HG02840 (cell line): ENCODE data around the gene USP6.
A peak's percentile ranks its signal among the peaks of the same experiment; 100 is the strongest.
"Not testable (repeated sequence)": the region's sequence is repeated elsewhere in the genome, so short reads cannot be mapped to it uniquely, and the experiment has no call there.

Source experiments
- ATAC-seq: cut with Tn5 transposase; IDR thresholded peaks from one replicate; pipeline ENCODE4 v1.9.1; 2021; ENCODE audit warnings: mild to moderate bottlenecking, moderate library complexity, moderate number of reproducible peaks; ENCODE audit not compliant: unreplicated experiment, low FRiP score

USP6 gene

GRCh38 chr17:5115673-5116651 lies at the start of gene USP6:
USP6 (plus strand) TSS chr17:5116032; CDS start chr17:5130368, 14,336 bp downstream.
- ATAC-seq = no peak

DNA sequence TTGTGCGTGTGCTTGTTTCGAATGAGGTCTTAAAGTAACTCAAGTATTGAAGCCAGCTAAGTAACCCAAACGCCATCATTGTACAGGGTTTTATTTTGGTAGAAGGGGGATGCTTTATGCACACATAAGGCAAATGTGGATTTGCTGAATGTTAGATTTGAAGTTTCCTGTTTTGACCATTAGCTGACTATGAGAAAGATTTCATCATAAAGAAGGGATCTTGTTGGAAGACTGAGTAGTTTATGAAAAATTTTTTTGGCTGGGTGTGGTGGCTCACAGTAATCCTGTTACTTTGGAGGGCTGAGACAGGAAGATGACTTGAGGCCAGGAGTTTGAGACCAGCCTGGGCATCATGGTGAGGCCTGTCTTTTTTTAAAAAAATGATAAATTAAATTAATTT lies 47.6 kb upstream of the USP6 start:
- ATAC-seq = no peak

- ATAC-seq = no peak
Measured at GRCh38 chr17:5069724-5070123, 46.1 kb upstream of the USP6 start.

GRCh38 chr17:5075472-5075871 lies 40.4 kb upstream of the USP6 start:
- not testable (repeated sequence) for ATAC-seq

DNA sequence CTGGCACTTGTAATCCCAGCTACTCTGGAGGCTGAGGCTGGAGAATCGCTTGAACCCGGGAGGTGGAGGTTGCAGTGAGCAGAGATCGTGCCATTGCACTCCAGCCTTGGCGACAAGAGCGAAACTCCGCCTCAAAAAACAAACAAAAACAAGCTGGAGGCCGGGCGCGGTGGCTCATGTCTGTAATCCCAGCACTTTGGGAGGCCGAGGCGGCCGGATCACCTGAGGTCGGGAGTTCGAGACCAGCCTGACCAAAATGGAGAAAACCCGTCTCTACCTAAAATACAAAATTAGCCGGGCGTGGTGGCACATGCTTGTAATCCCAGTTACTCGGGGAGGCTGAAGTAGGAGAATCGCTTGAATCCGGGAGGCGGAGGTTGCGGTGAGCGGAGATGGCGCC lies 38.6 kb upstream of the USP6 start:
- not testable (repeated sequence) for ATAC-seq

DNA sequence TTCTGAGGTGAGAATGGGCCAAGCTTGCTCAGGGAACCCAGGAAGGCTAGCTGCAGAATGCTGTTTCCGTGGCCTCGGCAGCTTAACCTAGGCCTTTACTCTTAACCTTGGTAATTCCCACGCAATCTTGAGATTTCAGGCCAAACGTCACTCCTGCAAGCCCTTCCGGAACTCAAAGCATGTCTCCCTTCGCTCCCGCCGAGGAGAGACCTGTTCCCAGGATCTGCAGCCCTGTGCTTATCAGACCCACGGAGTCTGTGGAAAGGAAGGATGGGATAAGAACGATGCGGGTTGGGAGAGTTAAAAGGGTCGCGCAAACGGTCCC lies 38.1 kb upstream of the USP6 start:
- no peak for ATAC-seq

GRCh38 chr17:5078106-5079028 lies 37.5 kb upstream of the USP6 start, which contains the start of gene ZFP3:
ZFP3 (plus strand) TSS chr17:5078467; CDS start chr17:5091505, 13,038 bp downstream.
- ATAC-seq = peak; percentile 83

DNA sequence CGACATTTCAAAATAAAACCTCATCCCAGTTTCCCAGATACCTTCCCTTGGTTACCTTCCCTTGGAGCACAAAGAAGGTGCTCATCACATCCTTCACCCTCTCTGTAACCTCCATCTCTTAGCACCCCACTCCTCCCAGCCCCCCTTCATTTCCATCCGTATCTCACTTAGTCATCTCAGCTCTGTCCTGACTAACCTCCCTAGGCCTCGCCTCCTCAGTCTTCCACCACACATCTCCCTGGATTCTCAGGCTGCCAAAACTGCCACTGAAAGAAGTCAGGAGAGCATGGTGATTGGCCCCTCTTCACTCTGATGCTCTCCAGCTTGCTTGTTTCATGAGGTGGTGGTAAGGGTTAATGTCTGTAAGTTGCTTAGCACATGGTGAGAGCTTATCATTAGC lies 35.2 kb upstream of the USP6 start:
- ATAC-seq = no peak

DNA sequence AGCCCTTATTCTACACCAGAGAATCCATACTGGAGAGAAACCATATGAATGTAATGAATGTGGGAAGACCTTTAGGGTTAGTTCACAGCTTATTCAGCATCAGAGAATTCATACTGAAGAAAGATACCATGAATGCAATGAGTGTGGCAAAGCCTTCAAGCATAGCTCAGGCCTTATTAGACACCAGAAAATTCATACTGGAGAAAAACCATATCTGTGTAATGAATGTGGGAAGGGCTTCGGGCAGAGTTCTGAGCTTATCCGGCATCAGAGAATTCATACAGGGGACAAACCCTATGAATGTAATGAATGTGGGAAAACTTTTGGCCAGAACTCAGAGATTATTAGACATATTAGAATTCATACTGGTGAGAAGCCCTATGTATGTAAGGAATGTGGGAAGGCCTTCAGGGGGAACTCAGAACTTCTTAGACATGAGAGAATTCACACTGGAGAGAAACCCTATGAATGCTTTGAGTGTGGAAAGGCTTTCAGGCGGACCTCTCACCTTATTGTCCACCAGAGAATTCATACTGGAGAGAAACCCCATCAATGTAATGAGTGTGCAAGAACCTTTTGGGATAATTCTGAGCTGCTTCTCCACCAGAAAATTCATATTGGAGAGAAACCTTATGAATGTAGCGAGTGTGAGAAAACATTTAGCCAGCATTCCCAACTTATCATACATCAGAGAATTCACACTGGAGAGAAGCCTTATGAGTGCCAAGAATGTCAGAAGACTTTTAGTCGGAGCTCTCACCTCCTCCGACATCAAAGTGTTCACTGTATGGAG lies 23.4 kb upstream of the USP6 start:
- ATAC-seq = no peak

DNA sequence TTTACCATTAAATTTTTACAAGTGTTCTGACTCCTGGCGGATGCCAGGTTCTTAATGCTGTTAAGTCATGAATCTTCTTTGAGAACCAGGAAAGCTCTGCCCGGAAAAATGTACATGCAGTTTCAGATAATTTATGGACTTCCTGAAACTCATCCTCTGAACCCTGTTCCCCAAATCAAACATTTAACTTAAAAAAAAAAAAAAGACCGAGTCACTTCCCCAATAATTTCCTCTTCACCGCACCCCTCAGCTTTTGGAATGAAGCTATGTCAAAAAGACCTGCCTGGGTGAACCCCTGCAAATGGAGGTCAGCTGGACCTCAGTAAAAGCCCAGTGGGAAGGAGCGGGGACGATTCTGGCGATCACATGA lies 19.1 kb upstream of the USP6 start:
- no peak for ATAC-seq

- no peak for ATAC-seq
Measured at GRCh38 chr17:5097101-5097834, 18.6 kb upstream of the USP6 start.

DNA sequence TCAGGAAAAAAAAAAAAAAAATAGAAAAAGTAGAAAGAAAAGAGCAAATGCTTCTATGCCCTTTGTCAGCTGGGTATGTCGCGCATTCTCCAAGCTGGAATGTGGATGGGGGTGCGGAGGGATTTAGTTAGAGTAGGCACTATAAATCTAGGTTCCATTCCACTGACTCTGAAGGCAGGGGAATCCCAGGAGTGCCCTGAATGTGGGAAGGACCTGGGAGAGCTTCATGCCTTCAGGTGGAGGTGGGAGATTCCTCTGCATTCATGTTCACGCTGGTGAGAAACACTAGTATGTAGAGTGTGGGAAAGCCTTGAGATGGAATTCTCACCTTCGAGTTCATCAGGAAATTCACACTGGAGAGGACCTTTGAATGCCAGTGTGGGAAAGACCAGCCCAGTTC lies 16.6 kb upstream of the USP6 start:
- ATAC-seq = no peak

DNA sequence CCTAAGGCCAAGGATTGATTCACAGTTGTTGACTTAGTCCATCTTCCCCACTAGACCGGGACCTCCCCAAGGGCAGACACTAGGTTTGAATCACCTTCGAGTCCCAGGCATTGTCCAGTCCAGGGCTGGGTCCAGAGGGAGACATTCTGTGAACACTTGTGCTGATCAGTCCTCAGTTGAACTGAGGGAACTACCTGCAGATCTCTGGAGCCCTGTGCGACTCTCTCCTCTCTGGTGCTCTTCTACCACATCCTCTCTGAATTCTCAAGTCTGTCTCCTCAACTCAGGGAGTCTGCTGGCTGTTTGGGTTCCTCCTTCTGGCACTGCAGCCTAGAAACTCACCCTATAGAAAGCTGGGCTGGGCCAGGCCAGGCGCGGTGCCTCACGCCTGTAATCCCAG lies 15.0 kb upstream of the USP6 start:
- no peak for ATAC-seq

- no peak for ATAC-seq
Measured at GRCh38 chr17:5110816-5111215, 5.0 kb upstream of the USP6 start.

DNA sequence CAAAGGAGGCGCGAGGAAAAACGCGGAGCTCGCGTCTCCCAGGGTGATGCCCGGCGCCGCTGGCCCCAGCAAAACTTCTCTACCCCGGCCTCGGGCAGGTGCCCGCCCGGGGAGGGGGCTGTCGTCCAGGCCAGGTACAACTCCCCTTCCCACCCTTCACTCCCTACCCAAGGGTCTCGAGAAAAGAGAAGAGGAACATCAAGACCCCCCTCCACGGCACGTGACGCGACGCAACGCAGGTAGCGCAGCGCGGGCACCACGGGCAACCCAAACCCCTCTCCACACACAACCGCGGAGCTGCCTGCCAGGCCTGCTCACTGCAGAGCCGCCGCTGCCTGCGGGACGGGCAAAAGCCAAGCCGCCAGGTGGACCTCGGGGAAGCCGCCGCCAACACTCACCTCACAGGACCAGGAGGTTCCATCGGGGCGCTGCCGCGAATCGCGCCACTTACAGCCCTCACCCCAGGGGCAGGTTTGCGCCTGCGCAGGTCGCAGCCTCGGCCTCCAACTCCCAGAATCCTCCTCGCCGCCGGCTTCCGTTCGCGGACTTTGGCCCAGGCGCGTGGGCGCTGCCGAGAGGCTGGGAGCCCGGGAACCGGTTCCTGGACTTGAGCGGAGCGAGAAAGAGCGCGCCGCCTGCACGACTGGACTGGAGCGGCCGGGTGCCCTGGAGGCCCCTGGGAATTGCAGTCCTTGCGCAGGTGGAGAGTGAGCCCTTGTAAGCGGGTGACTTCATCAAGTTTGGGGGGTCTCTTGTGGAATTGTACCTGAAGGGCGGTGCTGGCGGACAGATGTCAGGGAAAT lies 4.2 kb upstream of the USP6 start, which contains the start of gene ZNF232:
TSS of gene ZNF232 (minus strand) at position 477 of the 803 bp plus-strand sequence. CDS start at position 421, 56 bp downstream.
- peak; percentile 89 for ATAC-seq

DNA sequence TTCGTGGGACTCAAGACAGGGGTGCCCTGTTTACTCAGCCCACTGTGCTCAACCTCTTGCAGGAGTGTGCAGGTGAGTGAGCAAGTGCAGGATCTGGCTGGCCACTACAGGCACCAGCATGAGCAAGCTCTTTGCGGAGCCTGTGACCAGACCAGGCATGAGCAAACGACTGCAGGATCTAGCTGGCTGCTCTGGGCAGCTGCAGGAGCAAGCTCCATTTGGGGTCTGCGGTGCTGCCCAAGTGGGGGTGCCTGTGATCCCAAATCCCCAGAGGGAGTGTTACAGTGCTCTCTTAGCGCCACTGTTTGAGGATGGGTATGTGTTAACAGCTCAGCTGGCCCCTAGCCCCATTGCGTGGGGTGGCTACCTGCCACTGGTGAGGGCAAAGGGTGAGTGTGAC lies 2.4 kb downstream of the USP6 start:
- no peak for ATAC-seq

DNA sequence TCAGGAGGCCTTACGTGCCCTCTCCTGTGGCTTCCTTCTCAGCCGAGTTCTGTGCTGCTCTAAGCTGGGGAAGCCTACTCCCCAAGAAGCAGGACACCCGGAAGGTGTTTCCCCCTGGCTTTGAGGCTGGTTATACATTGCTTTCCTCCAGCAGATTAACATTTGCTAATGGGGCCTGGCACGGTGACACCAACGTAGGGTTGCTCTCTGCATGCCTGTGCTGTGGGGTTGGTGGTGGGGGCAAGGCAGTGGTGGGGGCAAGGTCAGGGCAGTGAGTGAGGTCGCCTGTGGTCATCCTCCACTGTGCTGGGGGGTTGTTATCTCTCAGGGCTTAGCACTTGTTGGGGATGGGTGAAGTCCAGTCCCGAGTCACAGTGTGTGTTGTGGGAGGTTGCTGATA lies 4.2 kb downstream of the USP6 start:
- ATAC-seq = no peak

- not testable (repeated sequence) for ATAC-seq
Measured at GRCh38 chr17:5120436-5121185, 4.8 kb downstream of the USP6 start.
